HepG2 (cell line): ENCODE data around the gene HSPA1L. TPM values are rescaled to one million over a fixed set of nuclear protein-coding genes. Genes with fewer than 3 reads are reported as not detected.

Experiments
- AKAP8 ChIP-seq: sonication (generic); formaldehyde crosslinking; IDR thresholded peaks from 2 replicates; pipeline ENCODE4 v1.5.1; 2020; ENCODE audit warnings: mild to moderate bottlenecking, missing genetic modification reagents
- CC2D1A ChIP-seq: sonication (generic); formaldehyde crosslinking; IDR thresholded peaks from 2 replicates; pipeline ENCODE4 v1.8.1; 2023; ENCODE audit warnings: mild to moderate bottlenecking, missing genetic modification reagents
- CENPX ChIP-seq: sonication (generic); formaldehyde crosslinking; IDR thresholded peaks from 2 replicates; pipeline ENCODE4 v1.9.0; 2021; ENCODE audit warnings: mild to moderate bottlenecking, missing genetic modification reagents, moderate library complexity
- FOXA1 ChIP-seq, 2 experiments: fragments of 450-650 bp in 1 of 2; sonication (generic) in 1 of 2; formaldehyde crosslinking in 1 of 2; IDR thresholded peaks; 2 replicates each; pipeline versions ENCODE4 v1.4.0 to v1.6.1; 2016 to 2020; ENCODE audit warnings: missing genetic modification reagents in 1 of 2
- HNF4G ChIP-seq, 2 experiments: sonication (generic) in 1 of 2; formaldehyde crosslinking in 1 of 2; IDR thresholded peaks; 2 replicates each; pipeline versions ENCODE4 v1.4.0 to v1.6.1; 2011 to 2020; ENCODE audit warnings: borderline replicate concordance in 2 of 2, low read depth in 2 of 2, mild to moderate bottlenecking in 2 of 2, low read length in 1 of 2, missing genetic modification reagents in 1 of 2, moderate library complexity in 1 of 2
- MEIS2 ChIP-seq: sonication (generic); formaldehyde crosslinking; IDR thresholded peaks from 2 replicates; pipeline ENCODE4 v1.9.0; 2021; ENCODE audit warnings: mild to moderate bottlenecking, missing genetic modification reagents
- NFE2L2 ChIP-seq: fragments of 150-350 bp; IDR thresholded peaks from 2 replicates; pipeline ENCODE4 v1.6.1; 2014; ENCODE audit warnings: low read length
- PAX8 ChIP-seq: sonication (generic); formaldehyde crosslinking; IDR thresholded peaks from 2 replicates; pipeline ENCODE4 v1.8.0; 2022; ENCODE audit warnings: mild to moderate bottlenecking, missing genetic modification reagents, borderline replicate concordance
- PBX2 ChIP-seq: IDR thresholded peaks from 2 replicates; pipeline ENCODE4 v1.6.1; 2016; ENCODE audit warnings: control low read depth
- RFXAP ChIP-seq: sonication (generic); formaldehyde crosslinking; IDR thresholded peaks from 2 replicates; pipeline ENCODE4 v1.4.0; 2020; ENCODE audit warnings: missing genetic modification reagents, borderline replicate concordance
- SAFB2 ChIP-seq: sonication (generic); formaldehyde crosslinking; IDR thresholded peaks from 2 replicates; pipeline ENCODE4 v1.5.1; 2020; ENCODE audit warnings: missing genetic modification reagents, low read depth, mild to moderate bottlenecking, borderline replicate concordance
- ZBTB37 ChIP-seq: sonication (generic); formaldehyde crosslinking; IDR thresholded peaks from 2 replicates; pipeline ENCODE4 v1.4.0; 2020; ENCODE audit warnings: mild to moderate bottlenecking, missing genetic modification reagents
- ZBTB38 ChIP-seq: sonication (generic); formaldehyde crosslinking; IDR thresholded peaks from 2 replicates; pipeline ENCODE4 v1.5.1; 2020; ENCODE audit warnings: mild to moderate bottlenecking, missing genetic modification reagents
- ZNF407 ChIP-seq: sonication (generic); formaldehyde crosslinking; IDR thresholded peaks from one replicate; pipeline ENCODE4 v1.5.1; 2020; ENCODE audit warnings: mild to moderate bottlenecking, missing genetic modification reagents; ENCODE audit errors: not compliant biosample characterization
- ZNF839 ChIP-seq: sonication (generic); formaldehyde crosslinking; IDR thresholded peaks from 2 replicates; pipeline ENCODE4 v1.4.0; 2020; ENCODE audit warnings: missing genetic modification reagents, mild to moderate bottlenecking, borderline replicate concordance
- polyA plus RNA-seq, 8 experiments: library from polyadenylated mRNA; depleted of rRNA in 3 of 8; stranded (reverse) in 7 of 8; unstranded in 1 of 8; fragments of >200 nt; fragmentation: Illumina TruSeq in 4 of 8; extraction: Trizol in 4 of 8; gene quantifications; 2 replicates each; pipeline versions ENCODE4 v1.2.1 to v1.2.3, GENCODE V29; 2011 to 2016; ENCODE audit warnings: low read depth in 4 of 8, missing spikeins in 1 of 8, mixed read lengths in 1 of 8; ENCODE audit not compliant: insufficient read depth in 1 of 8
- total RNA-seq, 5 experiments: library from RNA; depleted of rRNA; stranded (reverse); fragments of >200 nt; fragmentation: Illumina TruSeq; extraction: Trizol; gene quantifications; 2 replicates each; pipeline ENCODE4 v1.2.3, GENCODE V29; 2016; ENCODE audit warnings: low read depth in 1 of 5

The HSPA1L gene
- total and polyA plus RNA-seq, 2 of the 13 experiments (the other 11 are each of a cell fraction or from before 2014, with no cell fraction given) = 0.55 to 1.0 TPM

- 0 out of 2 replicates have a peak, but pooled peaks have one; percentile 39 for TF ChIP-seq ZBTB37 (CRISPR knock-in tag)
- no peak for TF ChIP-seq FOXA1 (IDR thresholded peaks at IDR 0.05)
- no peak for TF ChIP-seq FOXA1 (CRISPR knock-in tag; IDR thresholded peaks at IDR 0.05)
- TF ChIP-seq PAX8 (CRISPR knock-in tag) = no peak; the same call in 1 of the 2 replicates
- TF ChIP-seq ZBTB38 = peak; percentile 77
- TF ChIP-seq CENPX = no peak
- TF ChIP-seq AKAP8 (CRISPR knock-in tag) = peak; percentile 71; the same call in 1 of the 2 replicates
- TF ChIP-seq ZNF407 (CRISPR knock-in tag) = peak; percentile 19
- TF ChIP-seq CC2D1A (CRISPR knock-in tag) = no peak
- peak; percentile 80 for TF ChIP-seq HNF4G (IDR thresholded peaks at IDR 0.05; ENCODE audit: borderline replicate concordance, low read depth, low read length)
- peak; percentile 17; the same call in 1 of the 2 replicates for TF ChIP-seq HNF4G (CRISPR knock-in tag; IDR thresholded peaks at IDR 0.05; ENCODE audit: borderline replicate concordance, low read depth)
- peak; percentile 17 for TF ChIP-seq MEIS2 (CRISPR knock-in tag)
- peak; percentile 88 for TF ChIP-seq RFXAP (CRISPR knock-in tag)
- no peak for TF ChIP-seq NFE2L2
- no peak for TF ChIP-seq PBX2 (CRISPR knock-in tag)
- no peak for TF ChIP-seq ZNF839 (CRISPR knock-in tag)
- TF ChIP-seq SAFB2 (CRISPR knock-in tag) = 0 out of 2 replicates have a peak, but pooled peaks have one; percentile 7
Measured at GRCh38 chr6:31834367-31835250, 19.5 kb upstream of the HSPA1L start (continued).
